ENCODE data around the gene INAVA.
"Not testable (repeated sequence)": the region's sequence is repeated elsewhere in the genome, so short reads cannot be mapped to it uniquely, and the experiment has no call there.

INAVA gene

DNA sequence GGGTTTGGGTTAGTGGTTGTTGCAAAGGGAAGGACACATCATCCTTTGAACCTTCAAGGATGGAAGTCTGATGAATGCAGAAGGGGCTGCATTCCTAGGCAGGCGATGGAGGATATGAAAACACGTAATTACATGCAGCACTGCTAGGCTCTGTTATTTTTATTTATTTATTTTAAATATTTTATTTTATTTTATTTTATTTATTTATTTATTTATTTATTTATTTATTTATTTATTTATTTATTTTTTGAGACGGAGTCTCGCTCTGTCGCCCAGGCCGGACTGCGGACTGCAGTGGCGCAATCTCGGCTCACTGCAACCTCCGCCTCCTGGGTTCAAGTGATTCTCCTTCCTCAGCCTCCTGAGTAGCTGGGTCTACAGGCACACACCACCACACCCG is 69.2 kb downstream of the INAVA start:
- DNase-seq (ENCODE audit: low read depth in 3 of 3): not testable (repeated sequence)

Data from stimulated activated CD4-positive, alpha-beta T cell treated with anti-CD3 and anti-CD28 coated beads, TNF-alpha, amount 100 ng/mL, for 48 hours (primary cell).